K562 (cell line): ENCODE measurements around the gene ATP5F1D. TPM values are rescaled to one million over a fixed set of nuclear protein-coding genes. Genes with fewer than 3 reads are reported as not detected.

Experiments
- ATAC-seq: fragments of 200-7000 bp; cut with Tn5 transposase; 3 replicates; pipeline ENCODE4 v1.9.1; 2020; ENCODE audit warnings: moderate library complexity
- BruUV-seq: library from RNA; stranded (reverse); fragments of 400-500 nt; replicated peaks from 2 replicates; lab custom pipeline; 2021; lab: Mats Ljungman, UMichigan
- CTCF ChIA-PET: fragments of 300-600 bp; formaldehyde crosslinking; extraction: SDS; loops from one replicate; lab custom pipeline; 2021; ENCODE audit warnings: low intra/inter-chr PET ratio; lab: Yijun Ruan, JAX
- POLR2A ChIA-PET: fragments of 300-600, 350-650 bp; sonication (Branson Sonifier 250); formaldehyde crosslinking; extraction: SDS; loops from one replicate; lab custom pipeline; 2021; ENCODE audit warnings: antibody characterized with exemption, inconsistent platforms; lab: Yijun Ruan, JAX
- DNase-seq, 4 experiments: peaks; one replicate each; pipeline versions ENCODE4 v3.0.0 to v3.0.0-alpha.2; 2011 to 2018; ENCODE audit warnings: low spot score in 3 of 4, mixed read lengths in 3 of 4; ENCODE audit errors: extremely low read depth in 1 of 4
- FAIRE-seq: peaks from 2 replicates; lab custom pipeline; 2011; peaks lifted over from hg19 to GRCh38; lab: Jason Lieb, UNC
- H2AFZ ChIP-seq: 2 replicates; pipeline ENCODE4 v1.6.0; 2011; ENCODE audit warnings: low read depth, low read length, control low read depth, inconsistent platforms
- H3K27ac ChIP-seq: fragments of 200-600 bp; 3 replicates; pipeline ENCODE4 v1.8.0; 2011; ENCODE audit warnings: low read depth, mild to moderate bottlenecking, control low read depth, inconsistent platforms, low read length, moderate library complexity, mixed read lengths; ENCODE audit errors: extremely low read depth
- H3K27me3 ChIP-seq, 2 experiments: fragments of 300-600 bp in 1 of 2; 2 replicates in 1 of 2; 3 replicates in 1 of 2; pipeline versions ENCODE4 v1.6.0 to v1.8.0; 2011; ENCODE audit warnings: inconsistent platforms in 2 of 2, low read length in 2 of 2, mild to moderate bottlenecking in 1 of 2, mixed read lengths in 1 of 2, moderate library complexity in 1 of 2; ENCODE audit not compliant: control insufficient read depth in 2 of 2, insufficient read depth in 2 of 2
- H3K36me3 ChIP-seq: fragments of 300-600 bp; 3 replicates; pipeline ENCODE4 v1.8.0; 2011; ENCODE audit warnings: mild to moderate bottlenecking, low read length, inconsistent platforms; ENCODE audit not compliant: control insufficient read depth, insufficient read depth
- H3K4me1 ChIP-seq, 2 experiments: fragments of 200-600 bp in 1 of 2; replicated peaks in 1 of 2; 2 replicates in 1 of 2; 3 replicates in 1 of 2; pipeline versions ENCODE4 v1.5.1 to v1.8.0; 2011; ENCODE audit warnings: inconsistent platforms in 2 of 2, low read length in 2 of 2, mild to moderate bottlenecking in 1 of 2, mixed read lengths in 1 of 2, moderate library complexity in 1 of 2; ENCODE audit not compliant: control insufficient read depth in 2 of 2, insufficient read depth in 2 of 2
- H3K4me2 ChIP-seq: 2 replicates; pipeline ENCODE4 v1.6.1; 2011; ENCODE audit warnings: low read length, control low read depth, inconsistent platforms, mixed read lengths; ENCODE audit not compliant: insufficient read depth
- H3K4me3 ChIP-seq: fragments of 200-600 bp; sonication (generic), shearing (Covaris generic); 2 replicates; pipeline ENCODE4 v1.5.1; 2016; ENCODE audit warnings: control low read depth, inconsistent platforms
- H3K79me2 ChIP-seq: fragments of 200-600 bp; 3 replicates; pipeline ENCODE4 v1.8.0; 2011; ENCODE audit warnings: low read length, inconsistent platforms; ENCODE audit not compliant: control insufficient read depth, insufficient read depth
- H3K9ac ChIP-seq, 2 experiments: 2 replicates each; pipeline versions ENCODE4 v1.6.0 to v1.6.1; 2011; ENCODE audit warnings: low read depth in 2 of 2, low read length in 2 of 2, control low read depth in 1 of 2, inconsistent platforms in 1 of 2, mild to moderate bottlenecking in 1 of 2, mixed read lengths in 1 of 2; ENCODE audit not compliant: insufficient read depth in 1 of 2
- H3K9me1 ChIP-seq: one replicate; pipeline ENCODE4 v1.6.0; 2011; ENCODE audit warnings: inconsistent platforms, mild to moderate bottlenecking, low read length, moderate library complexity; ENCODE audit not compliant: control insufficient read depth, insufficient read depth
- H3K9me3 ChIP-seq: replicated peaks from 2 replicates; pipeline ENCODE4 v1.5.1; 2011; ENCODE audit warnings: low read depth, low read length, inconsistent platforms; ENCODE audit not compliant: control insufficient read depth, insufficient read depth
- H4K20me1 ChIP-seq: replicated peaks from 2 replicates; pipeline ENCODE4 v1.6.1; 2011; ENCODE audit warnings: low read length, inconsistent platforms, mixed read lengths; ENCODE audit not compliant: control insufficient read depth, insufficient read depth
- ETV6 ChIP-seq, 3 experiments: fragments of 150-350 bp in 1 of 3; sonication (generic) in 1 of 3; formaldehyde crosslinking in 1 of 3; IDR thresholded peaks; 2 replicates each; pipeline versions ENCODE4 v1.6.1 to v1.8.0; 2014 to 2022; ENCODE audit warnings: borderline replicate concordance in 2 of 3, low read depth in 2 of 3, antibody characterized with exemption in 1 of 3, low read length in 1 of 3, mild to moderate bottlenecking in 1 of 3, missing genetic modification reagents in 1 of 3
- MYNN ChIP-seq, 2 experiments: sonication (generic); formaldehyde crosslinking in 1 of 2; IDR thresholded peaks; 2 replicates each; pipeline versions ENCODE4 v1.5.0 to v1.6.1; 2016 to 2020; ENCODE audit warnings: antibody characterized with exemption in 1 of 2, missing genetic modification reagents in 1 of 2
- NR2C1 ChIP-seq, 2 experiments: fragments of 450-650 bp; IDR thresholded peaks; 2 replicates each; pipeline ENCODE4 v1.6.1; 2017; ENCODE audit warnings: mild to moderate bottlenecking in 2 of 2, antibody characterized with exemption in 1 of 2, inconsistent platforms in 1 of 2, missing compliant biosample characterization in 1 of 2, missing genetic modification characterization in 1 of 2
- ZBTB7A ChIP-seq: IDR thresholded peaks from 2 replicates; pipeline ENCODE4 v1.6.1; 2011; ENCODE audit warnings: low read depth, mild to moderate bottlenecking, low read length, moderate library complexity, borderline replicate concordance; ENCODE audit not compliant: control insufficient read depth
- WGBS: fragments of 100-300 bp; shearing (Covaris generic); methylation state at CpG from one replicate; pipeline ENCODE4 v1.1.6; 2016; ENCODE audit warnings: low coverage, mixed read lengths; ENCODE audit not compliant: insufficient coverage; ENCODE audit errors: missing lambda C conversion rate; 5-methylcytosine and 5-hydroxymethylcytosine counted together
- in situ Hi-C: fragments of 300-500 bp; cut with MboI; formaldehyde crosslinking; loops from 4 replicates; pipeline ENCODE4 v1.15.0; 2018; ENCODE audit warnings: inconsistent platforms, mixed read lengths
- intact Hi-C: fragments of 100-400 bp; cut with micrococcal nuclease; formaldehyde crosslinking; loops from 2 replicates; pipeline ENCODE4 v1.14.2; 2022
- polyA plus RNA-seq, 8 experiments: library from polyadenylated mRNA; depleted of rRNA in 4 of 8; stranded (reverse) in 5 of 8; unstranded in 3 of 8; fragments of >200 nt; fragmentation: Nextera tagmentation in 2 of 8; fragmentation: Illumina TruSeq in 1 of 8; extraction: Ambion mirVana in 2 of 8; extraction: Trizol in 1 of 8; gene quantifications; 2 replicates each; pipeline versions ENCODE4 v1.2.1 to v1.2.3, GENCODE V29; 2011 to 2014; ENCODE audit warnings: inconsistent platforms in 1 of 8, missing spikeins in 1 of 8
- total RNA-seq, 7 experiments: library from RNA; depleted of rRNA in 6 of 7; stranded (reverse); fragments of >200 nt in 6 of 7; fragmentation: Illumina TruSeq in 2 of 7; extraction: Trizol in 2 of 7; gene quantifications; 2 replicates each; pipeline versions ENCODE4 v1.2.1 to v1.2.3, GENCODE V29; 2011 to 2021; ENCODE audit warnings: low replicate concordance in 1 of 7
- TF ChIP-seq, protein P1 (sequence below): fragments of 150-350 bp; IDR thresholded peaks from 2 replicates; pipeline ENCODE4 v1.6.1; 2014; ENCODE audit warnings: low read depth, mild to moderate bottlenecking, low read length, borderline replicate concordance
- TF ChIP-seq, protein P2 (sequence below), 3 experiments: IDR thresholded peaks in 2 of 3; conservative IDR thresholded peaks in 1 of 3; 2 replicates each; pipeline ENCODE4 v1.5.1; 2011 to 2012; ENCODE audit warnings: low read length in 3 of 3, mild to moderate bottlenecking in 3 of 3, control low read depth in 2 of 3, improper control_type of control experiment in 1 of 3, inconsistent platforms in 1 of 3, low read depth in 1 of 3, mixed read lengths in 1 of 3, moderate library complexity in 1 of 3; ENCODE audit not compliant: insufficient read depth in 2 of 3
- TF ChIP-seq, protein P3 (sequence below): fragments of 250-450 bp; sonication (Bioruptor Pico); IDR thresholded peaks from 2 replicates; pipeline ENCODE4 v1.4.0; 2020

Gene ATP5F1D
- total and polyA plus RNA-seq, 9 of the 15 experiments (the other 6 are each of a cell fraction or from before 2014, with no cell fraction given) = 3.9 to 409 (median 36.8) TPM

DNA sequence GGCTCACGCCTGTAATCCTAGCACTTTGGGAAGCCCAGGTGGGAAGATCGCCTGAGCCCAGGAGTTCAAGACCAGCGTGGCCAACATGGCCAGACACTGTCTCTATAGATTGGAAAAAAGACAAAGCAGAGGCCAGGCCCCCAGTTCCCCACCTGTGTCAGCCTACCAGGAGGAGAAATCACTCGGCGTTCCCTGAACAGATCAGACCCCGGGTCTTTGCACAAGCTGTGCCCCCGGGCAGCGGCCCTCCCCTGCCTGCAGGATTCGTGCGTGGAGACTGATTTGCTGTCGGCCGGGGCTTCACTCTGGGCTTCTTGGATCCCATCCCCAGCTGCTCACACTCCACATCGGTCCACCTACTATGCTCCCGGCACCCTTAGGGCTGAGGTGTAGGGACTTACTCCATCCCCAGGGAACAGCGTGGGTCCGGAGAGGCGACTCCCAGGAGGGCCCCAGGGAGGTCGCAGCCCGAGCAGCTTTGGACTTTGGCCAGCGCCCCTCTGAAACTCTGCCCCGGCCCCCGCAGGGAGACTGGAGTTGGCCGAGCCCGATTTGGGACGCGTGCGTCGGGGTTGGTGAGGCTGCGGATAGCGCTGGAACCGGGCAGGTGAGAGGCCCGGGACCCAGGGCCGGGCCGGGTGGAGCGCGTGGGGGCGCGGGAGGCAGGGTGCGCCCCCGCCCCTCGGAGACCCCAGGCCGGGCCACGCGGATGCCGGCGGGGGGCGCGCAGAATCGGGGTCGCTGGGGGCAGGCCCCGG is 43.6 kb downstream of the ATP5F1D start (continued):
- TF ChIP-seq, protein P1, sequence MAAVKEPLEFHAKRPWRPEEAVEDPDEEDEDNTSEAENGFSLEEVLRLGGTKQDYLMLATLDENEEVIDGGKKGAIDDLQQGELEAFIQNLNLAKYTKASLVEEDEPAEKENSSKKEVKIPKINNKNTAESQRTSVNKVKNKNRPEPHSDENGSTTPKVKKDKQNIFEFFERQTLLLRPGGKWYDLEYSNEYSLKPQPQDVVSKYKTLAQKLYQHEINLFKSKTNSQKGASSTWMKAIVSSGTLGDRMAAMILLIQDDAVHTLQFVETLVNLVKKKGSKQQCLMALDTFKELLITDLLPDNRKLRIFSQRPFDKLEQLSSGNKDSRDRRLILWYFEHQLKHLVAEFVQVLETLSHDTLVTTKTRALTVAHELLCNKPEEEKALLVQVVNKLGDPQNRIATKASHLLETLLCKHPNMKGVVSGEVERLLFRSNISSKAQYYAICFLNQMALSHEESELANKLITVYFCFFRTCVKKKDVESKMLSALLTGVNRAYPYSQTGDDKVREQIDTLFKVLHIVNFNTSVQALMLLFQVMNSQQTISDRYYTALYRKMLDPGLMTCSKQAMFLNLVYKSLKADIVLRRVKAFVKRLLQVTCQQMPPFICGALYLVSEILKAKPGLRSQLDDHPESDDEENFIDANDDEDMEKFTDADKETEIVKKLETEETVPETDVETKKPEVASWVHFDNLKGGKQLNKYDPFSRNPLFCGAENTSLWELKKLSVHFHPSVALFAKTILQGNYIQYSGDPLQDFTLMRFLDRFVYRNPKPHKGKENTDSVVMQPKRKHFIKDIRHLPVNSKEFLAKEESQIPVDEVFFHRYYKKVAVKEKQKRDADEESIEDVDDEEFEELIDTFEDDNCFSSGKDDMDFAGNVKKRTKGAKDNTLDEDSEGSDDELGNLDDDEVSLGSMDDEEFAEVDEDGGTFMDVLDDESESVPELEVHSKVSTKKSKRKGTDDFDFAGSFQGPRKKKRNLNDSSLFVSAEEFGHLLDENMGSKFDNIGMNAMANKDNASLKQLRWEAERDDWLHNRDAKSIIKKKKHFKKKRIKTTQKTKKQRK = no peak

DNA sequence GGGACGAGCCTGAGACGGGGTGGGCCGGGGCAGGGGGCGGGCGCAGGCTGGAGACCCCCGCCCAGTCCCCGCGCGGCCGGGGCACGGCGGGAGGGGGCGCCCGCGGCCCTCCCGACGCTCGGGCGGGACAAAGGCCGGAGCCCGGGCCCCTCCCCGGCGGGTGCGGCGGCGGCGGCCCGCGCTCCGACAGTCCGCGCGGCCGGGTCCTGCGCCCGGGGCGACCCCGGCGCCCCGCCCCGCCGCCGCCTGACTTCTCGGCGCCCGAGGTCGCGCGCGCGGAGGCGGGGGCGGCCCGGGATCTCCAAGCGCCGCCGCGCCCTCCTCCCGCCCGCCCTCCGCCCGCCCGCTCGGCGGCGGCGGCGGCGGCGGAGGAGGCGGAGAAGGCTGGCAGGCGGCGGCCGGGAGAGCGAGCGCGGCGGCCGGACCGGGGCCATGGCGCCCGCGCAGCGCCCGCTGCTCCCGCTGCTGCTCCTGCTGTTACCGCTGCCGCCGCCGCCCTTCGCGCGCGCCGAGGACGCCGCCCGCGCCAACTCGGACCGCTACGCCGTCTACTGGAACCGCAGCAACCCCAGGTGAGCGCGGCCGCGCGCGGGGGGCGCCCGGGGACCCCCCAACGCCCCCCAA is 44.3 kb downstream of the ATP5F1D start, which contains the start of gene EFNA2:
Gene EFNA2, plus strand, starts transcription at position 137 of the 624 bp plus-strand sequence. Its CDS starts 296 bp downstream, at position 433.
- ChIA-PET POLR2A (interaction anchor here (1.4 to 1.5 kb wide), 2 partner anchors 10 to 17 kb away, joined by 5 to 6 read pairs; partner anchors contain the start of genes CIRBP and FAM174C), CTCF (interaction anchor here (0.6 kb wide), 1 partner anchor 481 kb away, joined by 3 read pairs; no protein-coding TSS in a partner anchor)
- Histone ChIP-seq H3K9me3 (no peaks in the 10 kb centered on the region), H4K20me1 (peaks cover 10% of the 10 kb centered on the region), H3K27ac (no peak within 1 kb of the TSS), H3K4me3 (no peak within 1 kb of the TSS), H3K79me2 (no peaks in the 10 kb centered on the region), H3K27me3 (peaks cover 26 to 54% of the 10 kb centered on the region in 2 experiments; a peak in 4 of 5 replicates), H3K4me2 (no peak within 1 kb of the TSS; the same call in 1 of the 2 replicates), H3K4me1 (peaks cover 0 to 84% of the 10 kb centered on the region in 2 experiments; a peak in 2 of 5 replicates), H3K36me3 (peaks cover 1% of the 10 kb centered on the region; the same call in 1 of the 3 replicates), H3K9ac (peak within 1 kb of the TSS in 1 of 2 experiments; percentile 17; a peak in 2 of 4 replicates), H3K9me1 (no peaks in the 10 kb centered on the region), H2AFZ (no peak within 1 kb of the TSS)
- no TSS peak for BruUV-seq
- WGBS = 3% methylated on average over 7 of the region's 113 CpGs
- peak in 3 of 4 experiments; percentile 34 to 75 (median 70) for DNase-seq
- no peak for ATAC-seq
- in situ Hi-C loops = no loop called here
- FAIRE-seq = no peak
- intact Hi-C loops = no loop called here
- no peak for TF ChIP-seq MYNN (IDR thresholded peaks at IDR 0.05)
- no peak for TF ChIP-seq MYNN (CRISPR knock-in tag; IDR thresholded peaks at IDR 0.05)
- TF ChIP-seq, protein P2, sequence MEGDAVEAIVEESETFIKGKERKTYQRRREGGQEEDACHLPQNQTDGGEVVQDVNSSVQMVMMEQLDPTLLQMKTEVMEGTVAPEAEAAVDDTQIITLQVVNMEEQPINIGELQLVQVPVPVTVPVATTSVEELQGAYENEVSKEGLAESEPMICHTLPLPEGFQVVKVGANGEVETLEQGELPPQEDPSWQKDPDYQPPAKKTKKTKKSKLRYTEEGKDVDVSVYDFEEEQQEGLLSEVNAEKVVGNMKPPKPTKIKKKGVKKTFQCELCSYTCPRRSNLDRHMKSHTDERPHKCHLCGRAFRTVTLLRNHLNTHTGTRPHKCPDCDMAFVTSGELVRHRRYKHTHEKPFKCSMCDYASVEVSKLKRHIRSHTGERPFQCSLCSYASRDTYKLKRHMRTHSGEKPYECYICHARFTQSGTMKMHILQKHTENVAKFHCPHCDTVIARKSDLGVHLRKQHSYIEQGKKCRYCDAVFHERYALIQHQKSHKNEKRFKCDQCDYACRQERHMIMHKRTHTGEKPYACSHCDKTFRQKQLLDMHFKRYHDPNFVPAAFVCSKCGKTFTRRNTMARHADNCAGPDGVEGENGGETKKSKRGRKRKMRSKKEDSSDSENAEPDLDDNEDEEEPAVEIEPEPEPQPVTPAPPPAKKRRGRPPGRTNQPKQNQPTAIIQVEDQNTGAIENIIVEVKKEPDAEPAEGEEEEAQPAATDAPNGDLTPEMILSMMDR (IDR thresholded peaks at IDR 0.05 in 2 of 3, conservative IDR thresholded peaks at IDR 0.05 in 1 of 3; ENCODE audit: insufficient read depth in 2 of 3, low read depth in 1 of 3, low read length in 3 of 3) = peak in 1 of 3 experiments; percentile 7; a peak in 1 of 6 replicates
- no peak for TF ChIP-seq ETV6 (IDR thresholded peaks at IDR 0.05; ENCODE audit: borderline replicate concordance in 1 of 2, low read depth in 2 of 2, low read length in 1 of 2)
- TF ChIP-seq ETV6 (CRISPR knock-in tag; IDR thresholded peaks at IDR 0.05; ENCODE audit: borderline replicate concordance) = no peak
- peak; percentile 82; the same call in 1 of the 2 replicates for TF ChIP-seq ZBTB7A
- TF ChIP-seq NR2C1 (IDR thresholded peaks at IDR 0.05) = no peak
- no peak for TF ChIP-seq NR2C1 (tag; IDR thresholded peaks at IDR 0.05)
- TF ChIP-seq, protein P3, sequence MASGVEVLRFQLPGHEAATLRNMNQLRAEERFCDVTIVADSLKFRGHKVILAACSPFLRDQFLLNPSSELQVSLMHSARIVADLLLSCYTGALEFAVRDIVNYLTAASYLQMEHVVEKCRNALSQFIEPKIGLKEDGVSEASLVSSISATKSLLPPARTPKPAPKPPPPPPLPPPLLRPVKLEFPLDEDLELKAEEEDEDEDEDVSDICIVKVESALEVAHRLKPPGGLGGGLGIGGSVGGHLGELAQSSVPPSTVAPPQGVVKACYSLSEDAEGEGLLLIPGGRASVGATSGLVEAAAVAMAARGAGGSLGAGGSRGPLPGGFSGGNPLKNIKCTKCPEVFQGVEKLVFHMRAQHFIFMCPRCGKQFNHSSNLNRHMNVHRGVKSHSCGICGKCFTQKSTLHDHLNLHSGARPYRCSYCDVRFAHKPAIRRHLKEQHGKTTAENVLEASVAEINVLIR (CRISPR knock-in tag) = no peak
